Mucosa of descending colon (tissue), 3 donors: ENCODE results near the gene RIMKLB. TPM values are rescaled to one million over a fixed set of nuclear protein-coding genes. Genes with fewer than 3 reads are reported as not detected.

Experiments used
- ATAC-seq: fragments of 200-7000 bp; cut with Tn5 transposase; one replicate; pipeline ENCODE4 v1.9.1; 2020; ENCODE audit warnings: mild to moderate bottlenecking, moderate library complexity
- DNase-seq, 3 donors: peaks; one replicate each; pipeline ENCODE4 v3.0.0-alpha.2; 2020
- H3K36me3 ChIP-seq: fragments of 200-600 bp; one replicate; pipeline ENCODE4 v1.8.0; 2021; ENCODE audit warnings: low read depth, mild to moderate bottlenecking
- H3K4me1 ChIP-seq: fragments of 200-600 bp; one replicate; pipeline ENCODE4 v1.8.0; 2021; ENCODE audit warnings: low read depth, mild to moderate bottlenecking
- H3K4me3 ChIP-seq: fragments of 200-600 bp; one replicate; pipeline ENCODE4 v1.8.0; 2021; ENCODE audit warnings: mild to moderate bottlenecking
- H3K9me3 ChIP-seq: fragments of 200-600 bp; one replicate; pipeline ENCODE4 v1.8.0; 2021; ENCODE audit warnings: mild to moderate bottlenecking
- intact Hi-C, 2 donors: fragments of 100-400 bp; cut with DNase I in 1 of 2; cut with micrococcal nuclease in 1 of 2; formaldehyde crosslinking; loops; one replicate each; pipeline versions ENCODE4 v1.11.0 to v1.11.1; 2022; cut with DNase I, micrococcal nuclease
- total RNA-seq, 3 donors: library from RNA; stranded (reverse); fragmentation: NEBNext Ultra II Directional in 2 of 3; extraction: Animal tissue kit (Norgen Biotek cat#: 25700) in 2 of 3; gene quantifications; one replicate each; pipeline versions ENCODE4 v1.2.1 to v1.2.4, GENCODE V29; 2021 to 2023
- TF ChIP-seq, protein P1 (sequence below): fragments of 200-600 bp; IDR thresholded peaks from one replicate; pipeline ENCODE4 v1.8.0; 2022; ENCODE audit warnings: antibody characterized with exemption, mild to moderate bottlenecking
- donor health status: DM: no; HTN: no; CAD: no; lungs with moderate emphysema.
- donor health status: DM: no; HTN: no; CAD: no.
- donor health status: DM: no; HTN: yes; CAD: no.

Gene RIMKLB
- total RNA-seq, 3 donors from 2014 or later: 3.7 to 30.9 (median 7.6) TPM

DNA sequence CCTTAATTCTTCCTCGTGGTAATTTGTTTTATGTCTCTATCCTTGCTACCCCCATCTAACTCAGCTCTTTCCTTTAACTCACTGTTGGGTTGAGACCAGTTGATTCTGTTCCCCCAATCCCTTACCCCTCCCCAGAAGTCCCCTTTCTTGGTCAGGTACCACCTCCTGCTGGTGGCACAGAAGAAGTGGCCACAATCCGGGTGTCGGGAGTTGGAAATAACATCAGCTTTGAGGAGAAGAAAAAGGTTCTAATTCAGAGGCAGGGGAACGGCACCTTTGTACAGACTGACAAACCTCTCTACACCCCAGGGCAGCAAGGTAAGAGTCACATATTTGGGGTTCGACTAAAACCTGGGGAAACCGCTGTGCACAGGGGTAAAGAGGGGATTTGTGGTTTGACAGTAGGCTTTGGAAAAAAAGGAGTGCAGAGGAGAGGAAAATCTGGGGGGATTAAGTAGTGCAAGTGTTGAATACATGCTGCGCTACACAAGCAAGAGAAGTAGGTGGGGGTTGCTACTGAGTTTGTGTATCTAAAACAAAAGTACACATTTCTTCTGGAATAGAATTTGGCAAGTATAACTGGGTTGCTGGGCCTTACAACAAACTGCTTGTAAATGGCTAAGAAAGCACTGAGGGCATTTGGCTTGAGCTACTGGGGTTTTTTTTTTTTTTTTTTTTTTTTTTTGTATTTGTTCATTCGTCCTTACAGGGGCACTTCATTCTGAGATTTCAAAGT lies 125.9 kb downstream of the RIMKLB start:
- TF ChIP-seq, protein P1, sequence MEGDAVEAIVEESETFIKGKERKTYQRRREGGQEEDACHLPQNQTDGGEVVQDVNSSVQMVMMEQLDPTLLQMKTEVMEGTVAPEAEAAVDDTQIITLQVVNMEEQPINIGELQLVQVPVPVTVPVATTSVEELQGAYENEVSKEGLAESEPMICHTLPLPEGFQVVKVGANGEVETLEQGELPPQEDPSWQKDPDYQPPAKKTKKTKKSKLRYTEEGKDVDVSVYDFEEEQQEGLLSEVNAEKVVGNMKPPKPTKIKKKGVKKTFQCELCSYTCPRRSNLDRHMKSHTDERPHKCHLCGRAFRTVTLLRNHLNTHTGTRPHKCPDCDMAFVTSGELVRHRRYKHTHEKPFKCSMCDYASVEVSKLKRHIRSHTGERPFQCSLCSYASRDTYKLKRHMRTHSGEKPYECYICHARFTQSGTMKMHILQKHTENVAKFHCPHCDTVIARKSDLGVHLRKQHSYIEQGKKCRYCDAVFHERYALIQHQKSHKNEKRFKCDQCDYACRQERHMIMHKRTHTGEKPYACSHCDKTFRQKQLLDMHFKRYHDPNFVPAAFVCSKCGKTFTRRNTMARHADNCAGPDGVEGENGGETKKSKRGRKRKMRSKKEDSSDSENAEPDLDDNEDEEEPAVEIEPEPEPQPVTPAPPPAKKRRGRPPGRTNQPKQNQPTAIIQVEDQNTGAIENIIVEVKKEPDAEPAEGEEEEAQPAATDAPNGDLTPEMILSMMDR: no peak
- intact Hi-C loops: loop anchor here (5.0 to 10.0 kb wide), 2 partner anchors 139 to 141 kb away; no protein-coding TSS in a partner anchor
- H3K9me3 ChIP-seq: no peaks in the 10 kb centered on the region
- no peaks in the 10 kb centered on the region for H3K36me3 ChIP-seq
- ATAC-seq (no peak), DNase-seq (no peak)
- no peak overlapping the region for H3K4me3 ChIP-seq
- H3K4me1 ChIP-seq: no peaks in the 10 kb centered on the region

DNA sequence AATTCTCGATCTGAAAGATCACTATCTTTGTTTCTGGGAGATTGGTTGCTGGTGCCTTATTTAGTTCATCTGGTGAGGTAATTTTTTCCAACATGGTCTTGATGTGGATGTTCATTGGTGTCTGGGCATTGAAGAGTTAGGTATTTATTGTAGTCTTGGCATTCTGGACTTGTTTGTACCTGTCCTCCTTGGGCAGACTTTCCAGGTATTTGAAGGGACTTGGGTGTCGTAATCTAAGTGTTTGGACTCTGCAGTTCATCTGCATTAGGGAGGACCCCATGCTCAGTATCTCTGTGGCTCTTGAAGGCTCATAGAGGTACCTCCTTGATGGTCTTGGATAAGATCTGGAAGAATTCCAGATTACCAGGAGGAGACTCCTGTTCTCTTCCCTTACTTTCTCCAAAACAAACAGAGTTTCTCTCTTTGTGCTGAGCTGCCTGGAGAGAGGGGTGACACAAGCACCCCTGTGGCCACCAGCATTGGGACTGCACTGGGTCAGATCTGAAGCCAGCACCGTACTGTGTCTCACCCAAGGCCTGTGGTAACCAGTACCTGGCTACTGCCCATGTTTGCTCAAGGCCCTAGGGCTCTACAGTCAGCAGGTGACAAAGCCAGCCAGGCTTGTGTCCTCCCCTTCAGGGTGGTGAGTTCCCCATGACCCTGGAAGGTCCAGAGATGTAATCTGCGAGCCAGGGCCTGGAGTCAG lies 129.9 kb downstream of the RIMKLB start:
- Histone ChIP-seq H3K4me1 (no peaks in the 10 kb centered on the region), H3K36me3 (no peaks in the 10 kb centered on the region), H3K9me3 (no peaks in the 10 kb centered on the region), H3K4me3 (no peak overlapping the region)
- TF ChIP-seq, protein P1: no peak
- DNase-seq (no peak), ATAC-seq (no peak)
- intact Hi-C loops: loop anchor here in 1 of 2 donors (10.0 kb wide), 1 partner anchor 143 kb away; no protein-coding TSS in a partner anchor

DNA sequence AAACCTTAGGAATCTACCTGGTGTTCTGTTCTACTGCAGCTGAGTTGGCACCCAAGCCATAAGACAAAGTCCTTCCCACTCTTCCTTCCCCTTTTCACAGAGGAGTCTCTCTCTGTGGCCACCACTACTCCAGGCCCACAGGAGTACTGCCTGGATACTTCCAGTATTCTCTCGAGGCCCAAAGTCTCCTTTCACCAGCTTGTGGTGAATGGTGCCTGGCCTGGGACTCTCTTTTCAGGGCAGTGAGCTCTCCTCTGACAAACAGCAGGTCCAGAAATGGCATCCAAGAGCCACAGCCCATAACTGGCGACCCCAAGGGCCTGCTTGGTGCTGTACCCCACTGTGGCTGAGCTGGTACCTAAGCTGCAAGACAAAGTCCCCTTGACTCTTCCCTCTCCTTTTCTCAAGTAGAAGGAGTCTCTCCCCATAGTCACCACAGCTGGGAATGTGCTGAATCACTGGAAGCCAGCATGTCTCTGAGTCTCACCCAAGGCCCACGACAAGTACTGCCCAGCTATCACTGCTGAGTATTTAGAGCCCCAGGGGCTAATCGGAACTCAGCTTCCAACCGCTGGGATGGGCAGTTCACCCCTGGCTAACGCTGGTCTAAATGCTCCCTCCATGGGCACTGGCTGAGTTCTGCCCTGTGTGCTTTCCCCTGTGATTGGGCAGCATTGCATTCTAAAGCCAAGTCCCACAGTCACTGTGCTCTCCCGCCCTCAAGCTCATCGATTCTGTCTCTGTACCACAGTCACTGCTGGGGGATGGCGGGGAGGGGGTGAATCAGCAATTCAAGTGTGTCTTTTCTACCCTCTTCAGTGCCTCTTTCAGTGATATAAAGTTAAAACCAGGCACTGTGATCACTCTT lies 130.7 kb downstream of the RIMKLB start:
- no peaks in the 10 kb centered on the region for H3K9me3 ChIP-seq
- TF ChIP-seq, protein P1: no peak
- intact Hi-C loops: loop anchor here in 1 of 2 donors (10.0 kb wide), 1 partner anchor 144 kb away; no protein-coding TSS in a partner anchor
- DNase-seq (no peak), ATAC-seq (no peak)
- H3K4me3 ChIP-seq: no peak overlapping the region
- H3K36me3 ChIP-seq: no peaks in the 10 kb centered on the region
- no peaks in the 10 kb centered on the region for H3K4me1 ChIP-seq

DNA sequence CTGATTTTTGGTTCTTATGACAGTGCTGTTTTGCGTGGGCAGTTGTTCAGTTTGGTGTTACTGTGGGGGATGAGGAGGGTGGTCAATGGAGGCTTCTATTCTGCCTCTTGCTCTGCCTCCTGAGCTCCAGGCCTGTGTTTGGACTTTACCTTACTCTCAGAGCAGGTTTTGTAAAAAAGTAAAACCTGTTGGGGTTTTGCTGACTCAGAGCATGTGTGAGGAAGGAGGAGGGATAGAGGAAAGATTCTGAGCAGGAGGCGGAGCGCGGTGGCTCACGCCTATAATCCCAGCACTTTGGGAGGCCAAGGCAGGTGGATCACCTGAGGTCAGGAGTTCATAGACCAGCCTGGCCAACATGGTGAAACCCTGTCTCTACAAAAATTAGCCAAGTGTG lies 131.3 kb downstream of the RIMKLB start:
- no peak for DNase-seq
- intact Hi-C loops: loop anchor here in 1 of 2 donors (10.0 kb wide), 1 partner anchor 144 kb away; no protein-coding TSS in a partner anchor
- Histone ChIP-seq H3K36me3 (no peaks in the 10 kb centered on the region), H3K9me3 (no peaks in the 10 kb centered on the region), H3K4me1 (no peaks in the 10 kb centered on the region), H3K4me3 (no peak overlapping the region)
- no peak for ATAC-seq
- TF ChIP-seq, protein P1: no peak

DNA sequence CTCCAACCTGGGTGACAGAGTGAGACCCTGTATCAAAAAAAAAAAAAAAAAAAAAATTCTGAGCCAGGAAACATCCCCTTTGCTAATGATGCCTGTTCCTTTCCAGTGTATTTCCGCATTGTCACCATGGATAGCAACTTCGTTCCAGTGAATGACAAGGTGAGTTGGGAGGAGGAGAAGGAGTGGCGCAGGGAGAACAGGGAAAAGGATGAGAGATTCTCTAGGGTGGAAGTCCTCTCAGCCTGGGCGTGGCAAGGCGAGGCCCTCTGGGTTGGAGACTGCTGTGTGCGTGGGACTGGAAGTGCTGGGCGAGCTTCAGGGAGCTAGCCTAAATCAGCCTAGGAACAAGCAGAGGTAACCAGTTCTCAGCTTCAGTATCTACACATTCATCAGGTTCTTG lies 131.8 kb downstream of the RIMKLB start:
- Histone ChIP-seq H3K9me3 (no peaks in the 10 kb centered on the region), H3K36me3 (no peaks in the 10 kb centered on the region), H3K4me3 (no peak overlapping the region), H3K4me1 (no peaks in the 10 kb centered on the region)
- intact Hi-C loops: loop anchor here in 1 of 2 donors (10.0 kb wide), 1 partner anchor 145 kb away; no protein-coding TSS in a partner anchor
- ATAC-seq: no peak
- TF ChIP-seq, protein P1: no peak
- no peak for DNase-seq
